ENCODE measurements around the gene TMEM255B.
A peak's percentile ranks its signal among the peaks of the same experiment; 100 is the strongest.

Gene TMEM255B

GRCh38 chr13:113758651-113759524, at the start of gene TMEM255B:
Gene TMEM255B (plus strand): TSS chr13:113759226. CDS start chr13:113759270, 44 bp downstream.
- DNase-seq, result peak; percentile 70

GRCh38 chr13:113722921-113723320, 36.1 kb upstream of the TMEM255B start:
- no peak for DNase-seq

- no peak for DNase-seq
Measured at GRCh38 chr13:113723410-113724015, 35.5 kb upstream of the TMEM255B start.

- DNase-seq, result no peak
Measured at GRCh38 chr13:113724016-113724758, 34.8 kb upstream of the TMEM255B start.

- DNase-seq, result peak; percentile 89
Measured at GRCh38 chr13:113724780-113725315, 34.2 kb upstream of the TMEM255B start.

- DNase-seq, result peak; percentile 71
Measured at GRCh38 chr13:113725329-113726105, 33.5 kb upstream of the TMEM255B start.

DNA sequence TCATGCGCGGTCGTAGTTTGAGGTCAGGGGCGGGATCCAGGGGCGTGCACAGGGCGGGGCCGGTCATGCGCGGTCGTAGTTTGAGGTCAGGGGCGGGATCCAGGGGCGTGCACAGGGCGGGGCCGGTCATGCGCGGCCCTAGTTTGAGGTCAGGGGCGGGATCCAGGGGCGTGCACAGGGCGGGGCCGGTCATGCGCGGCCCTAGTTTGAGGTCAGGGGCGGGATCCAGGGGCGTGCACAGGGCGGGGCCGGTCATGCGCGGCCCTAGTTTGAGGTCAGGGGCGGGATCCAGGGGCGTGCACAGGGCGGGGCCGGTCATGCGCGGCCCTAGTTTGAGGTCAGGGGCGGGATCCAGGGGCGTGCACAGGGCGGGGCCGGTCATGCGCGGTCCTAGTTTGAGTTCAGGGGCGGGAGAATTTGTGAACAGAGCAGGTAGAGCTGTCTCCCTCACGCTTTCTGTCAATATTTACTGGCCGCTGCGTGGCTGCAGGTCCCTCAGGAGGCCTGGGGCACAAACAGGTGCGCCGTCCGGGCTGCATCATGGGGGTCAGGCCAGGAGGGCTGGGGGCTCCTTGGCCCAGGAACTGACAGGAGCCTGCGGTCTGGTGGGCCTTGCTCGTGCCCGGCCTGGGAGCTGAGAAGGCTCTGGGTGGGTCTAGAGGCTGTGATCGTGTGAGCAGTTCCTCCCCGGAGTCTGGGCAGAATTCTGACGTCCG, 32.8 kb upstream of the TMEM255B start:
- peak; percentile 44 for DNase-seq

DNA sequence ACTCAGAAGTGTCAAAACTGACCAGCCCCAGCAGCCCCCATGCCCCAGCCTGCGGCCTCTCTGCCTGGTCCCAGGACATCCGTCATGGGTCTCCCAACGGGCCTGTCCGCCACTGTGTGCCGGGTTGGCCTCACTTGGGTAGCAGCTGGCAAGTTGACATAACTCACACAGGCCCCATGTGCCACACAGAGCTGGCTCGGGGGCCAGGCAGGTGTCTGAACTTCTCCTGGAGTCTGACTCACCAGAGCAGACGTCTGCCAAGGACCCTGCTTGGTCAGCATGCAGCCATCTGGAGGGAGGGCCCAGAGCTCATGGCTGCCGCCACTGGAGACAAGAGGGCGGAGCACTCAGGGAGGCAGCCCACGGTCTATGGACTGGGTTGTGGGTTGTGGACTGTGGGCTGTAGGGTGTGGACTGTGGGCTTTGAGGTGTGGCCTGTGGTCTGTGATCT, 32.0 kb upstream of the TMEM255B start:
- no peak for DNase-seq

GRCh38 chr13:113728571-113729054, 30.4 kb upstream of the TMEM255B start:
- DNase-seq, result no peak

GRCh38 chr13:113729187-113730019, 29.6 kb upstream of the TMEM255B start:
- DNase-seq, result no peak

GRCh38 chr13:113730258-113730691, 28.8 kb upstream of the TMEM255B start:
- DNase-seq, result no peak

DNA sequence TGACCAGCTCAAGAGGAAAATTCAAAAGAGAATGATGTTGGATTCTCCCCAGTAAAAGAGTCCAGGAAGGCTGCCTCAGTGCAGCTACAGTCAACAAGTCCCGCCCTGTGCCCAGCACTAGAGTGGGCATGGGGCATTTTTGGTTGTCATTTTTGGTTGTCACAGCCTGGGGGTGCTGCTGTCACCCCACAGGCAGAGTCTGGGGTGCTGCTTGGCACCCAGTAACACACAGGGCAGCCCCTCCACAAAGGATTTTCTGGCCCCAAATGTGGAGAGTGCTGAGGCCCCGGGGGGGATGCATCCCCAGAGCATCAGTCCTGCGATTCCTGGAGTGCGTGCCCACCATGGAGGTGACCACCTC, 28.2 kb upstream of the TMEM255B start:
- DNase-seq, result no peak

GRCh38 chr13:113731192-113732175, 27.5 kb upstream of the TMEM255B start:
- no peak for DNase-seq

DNA sequence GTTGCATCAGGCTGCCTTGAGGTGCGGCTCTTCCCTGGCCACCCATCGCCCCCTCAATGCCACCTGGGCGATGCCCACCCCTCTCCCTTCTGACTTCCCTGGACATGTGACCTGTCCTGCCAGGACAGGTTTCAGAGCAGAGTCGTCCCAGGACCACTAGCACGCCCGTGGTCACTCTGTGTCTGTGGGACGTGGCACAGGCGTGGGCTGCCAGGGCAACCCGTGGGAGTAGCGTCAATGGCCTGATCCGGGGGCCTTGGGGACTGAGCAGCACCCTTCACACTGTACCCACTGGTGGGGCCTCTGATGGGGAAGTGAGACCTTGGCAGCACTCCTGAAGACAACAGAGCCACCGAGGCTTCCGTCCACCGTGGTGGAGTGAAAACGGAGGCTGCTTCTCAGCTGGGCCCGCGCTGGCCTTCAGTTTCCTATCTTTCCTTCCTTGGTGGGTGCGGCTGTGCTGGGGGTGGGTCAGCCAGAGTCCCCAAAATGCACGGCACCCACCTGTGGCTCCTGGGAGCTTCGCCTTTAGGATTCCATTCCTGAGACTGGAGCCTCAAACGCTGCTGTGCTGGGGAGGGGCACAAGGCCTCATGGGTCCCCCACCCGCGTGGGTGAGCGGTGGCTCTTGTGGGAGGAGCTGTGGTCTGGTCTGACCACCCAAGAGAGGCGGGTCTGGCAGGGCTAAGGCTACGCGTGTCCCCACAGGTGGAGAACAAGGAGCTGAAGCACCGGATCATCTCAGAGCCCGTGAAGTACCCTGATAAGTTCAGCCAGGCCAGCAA, 26.7 kb upstream of the TMEM255B start:
- no peak for DNase-seq

DNA sequence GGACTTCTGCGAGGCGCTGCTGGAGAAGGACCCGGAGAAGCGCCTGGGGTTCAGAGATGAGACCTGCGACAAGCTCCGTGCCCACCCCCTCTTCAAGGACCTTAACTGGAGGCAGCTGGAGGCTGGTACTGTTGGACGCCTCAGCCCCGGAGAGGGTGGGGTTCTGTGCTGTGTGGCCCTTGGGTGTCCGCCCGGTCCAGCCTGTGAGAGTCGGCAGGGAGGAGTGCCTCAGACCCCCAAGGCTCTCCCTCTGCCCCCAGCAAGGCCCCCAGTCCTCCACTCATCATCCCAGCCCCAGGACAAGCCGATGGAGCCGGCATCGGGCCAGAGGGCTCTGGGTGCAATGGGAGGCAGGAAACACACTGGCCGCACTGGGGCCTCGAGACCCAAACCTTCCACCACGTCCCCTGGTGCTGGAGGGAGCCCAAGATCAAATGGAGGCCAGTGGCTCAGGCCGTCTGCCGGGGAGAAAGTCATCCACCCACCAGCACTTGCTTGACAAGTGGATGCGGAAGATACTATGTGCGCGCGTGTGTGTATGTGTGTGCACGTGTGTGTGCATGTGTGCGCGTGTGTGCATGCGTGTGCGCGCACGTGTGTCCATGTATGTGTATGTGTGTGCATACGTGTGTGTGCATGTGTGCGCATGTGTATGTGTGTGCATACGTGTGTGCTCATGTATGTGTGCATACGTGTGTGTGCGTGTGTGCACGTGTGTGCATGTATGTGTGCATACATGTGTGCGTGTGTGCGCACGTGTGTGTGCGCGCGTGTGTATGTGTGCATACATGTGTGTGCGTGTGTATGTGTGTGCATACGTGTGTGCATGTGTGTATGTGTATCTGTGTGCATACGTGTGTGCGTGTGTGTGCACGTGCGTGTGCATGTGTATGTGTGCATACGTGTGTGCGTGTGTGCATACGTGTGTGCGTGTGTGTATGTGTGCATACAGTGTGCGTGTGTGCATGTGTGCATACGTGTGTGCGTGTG, 25.8 kb upstream of the TMEM255B start:
- no peak for DNase-seq

DNA sequence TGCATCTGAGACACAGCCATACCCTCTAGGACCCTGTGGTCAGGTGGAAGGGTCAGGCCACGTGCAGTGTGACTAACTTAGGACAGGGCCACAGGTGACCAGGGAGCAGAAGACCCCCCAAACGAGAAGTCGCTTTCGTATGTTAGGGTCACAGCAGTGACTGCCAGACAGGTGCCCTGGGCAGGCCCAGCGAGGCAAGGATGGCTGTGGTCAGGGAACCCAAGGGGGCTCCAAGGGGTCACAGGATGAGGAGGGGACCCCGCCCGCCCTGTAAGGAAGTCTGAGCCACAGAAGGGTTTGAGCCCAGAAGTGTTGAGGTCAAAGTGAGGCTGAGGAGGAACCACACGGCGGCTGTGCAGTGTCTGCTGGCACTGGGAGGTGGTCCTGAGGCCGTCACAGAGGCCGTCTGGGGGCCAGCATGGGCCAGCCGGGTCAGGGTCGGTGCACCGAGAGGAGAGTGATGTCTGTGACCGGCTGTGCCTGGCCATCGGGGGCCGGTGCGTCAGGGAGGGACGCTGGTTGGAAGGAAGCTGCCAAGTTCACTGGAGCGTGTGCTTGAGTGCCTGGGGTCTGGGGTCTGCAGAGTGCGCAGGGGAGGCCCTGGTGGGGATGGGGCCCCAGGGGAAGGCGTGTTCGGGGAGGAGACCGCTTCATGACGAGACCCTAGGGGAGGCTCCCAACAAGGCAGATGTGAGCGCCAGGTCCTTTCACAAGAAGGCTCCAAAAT, 24.8 kb upstream of the TMEM255B start:
- no peak for DNase-seq

DNA sequence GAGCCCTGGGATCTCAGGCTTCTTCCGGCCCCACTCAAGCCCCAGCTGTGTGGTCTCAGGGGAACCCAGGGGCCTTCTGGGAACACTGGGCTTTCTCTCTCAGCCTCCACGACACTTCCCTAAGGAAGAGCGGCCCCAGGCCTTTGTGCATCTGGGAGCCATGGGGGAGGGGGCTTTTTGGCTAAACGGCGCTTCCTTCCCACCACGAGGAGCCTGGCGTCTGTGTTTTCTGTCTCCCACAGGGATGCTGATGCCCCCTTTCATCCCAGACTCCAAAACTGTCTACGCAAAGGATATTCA, 24.2 kb upstream of the TMEM255B start:
- DNase-seq, result no peak
